Measurements from ENCODE around the gene DNM3.

DNM3 gene

DNA sequence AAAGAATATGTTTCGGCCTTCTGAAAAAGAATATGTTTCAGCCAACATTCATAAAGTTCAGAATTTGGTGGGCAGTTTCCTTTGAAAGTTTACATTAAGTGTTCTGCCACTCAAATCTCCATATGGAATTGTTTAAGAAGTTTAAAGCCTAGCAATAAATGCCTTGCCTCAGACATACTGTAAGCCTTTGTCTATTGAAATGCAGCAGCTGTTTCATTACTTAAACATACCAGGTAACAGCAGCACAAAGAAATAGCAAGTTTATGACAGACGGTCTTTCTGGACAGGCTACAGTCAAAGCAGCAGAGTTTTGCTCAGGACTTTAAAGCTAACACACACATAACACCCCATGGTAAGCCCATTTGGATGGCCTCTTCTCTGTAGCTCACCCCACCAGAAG is 540.6 kb downstream of the DNM3 start:
- no peak for DNase-seq (ENCODE audit: low read depth, low spot score)
- H3K4me3 ChIP-seq (ENCODE audit: low read length), result no peak overlapping the region

DNA sequence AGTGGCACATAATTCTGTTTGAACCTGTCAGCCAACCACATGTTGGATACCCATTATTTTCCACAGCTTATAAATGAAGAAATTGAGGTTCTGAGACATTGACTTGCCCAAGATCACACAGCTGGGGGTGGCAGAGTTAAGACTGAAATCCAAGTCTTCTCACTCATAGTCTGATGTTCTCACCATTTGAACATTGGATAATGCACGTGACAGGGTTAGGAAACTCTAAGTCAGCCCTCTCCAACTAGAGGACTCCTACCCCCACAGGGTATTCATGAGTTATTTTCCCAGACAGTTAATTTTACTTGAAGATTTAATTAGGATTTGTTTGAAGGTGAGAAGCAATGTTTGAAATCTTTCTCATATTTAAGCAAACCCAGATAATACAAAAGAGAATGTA is 541.1 kb downstream of the DNM3 start:
- H3K4me3 ChIP-seq (ENCODE audit: low read length), result no peak overlapping the region
- no peak for DNase-seq (ENCODE audit: low read depth, low spot score)

DNA sequence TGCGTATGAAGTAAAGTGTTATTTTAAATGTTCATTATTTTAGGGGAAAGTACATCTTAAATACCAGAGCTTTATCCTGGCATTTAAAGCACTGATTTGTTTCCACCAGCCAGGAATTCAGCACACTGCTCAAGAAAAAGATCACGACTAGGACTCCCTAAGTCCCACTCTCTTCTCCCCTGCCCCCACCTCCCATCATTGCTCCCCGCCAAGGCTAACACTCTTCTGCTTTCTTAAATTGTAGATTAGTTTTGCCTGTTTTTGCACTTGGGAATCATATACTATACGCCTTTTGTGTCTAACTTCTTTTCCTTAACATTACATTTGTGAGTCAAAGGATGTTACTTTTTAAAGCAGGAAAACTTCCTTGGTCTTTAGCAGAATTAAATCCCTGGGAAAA is 541.7 kb downstream of the DNM3 start:
- no peak overlapping the region for H3K4me3 ChIP-seq (ENCODE audit: low read length)
- no peak for DNase-seq (ENCODE audit: low read depth, low spot score)

DNA sequence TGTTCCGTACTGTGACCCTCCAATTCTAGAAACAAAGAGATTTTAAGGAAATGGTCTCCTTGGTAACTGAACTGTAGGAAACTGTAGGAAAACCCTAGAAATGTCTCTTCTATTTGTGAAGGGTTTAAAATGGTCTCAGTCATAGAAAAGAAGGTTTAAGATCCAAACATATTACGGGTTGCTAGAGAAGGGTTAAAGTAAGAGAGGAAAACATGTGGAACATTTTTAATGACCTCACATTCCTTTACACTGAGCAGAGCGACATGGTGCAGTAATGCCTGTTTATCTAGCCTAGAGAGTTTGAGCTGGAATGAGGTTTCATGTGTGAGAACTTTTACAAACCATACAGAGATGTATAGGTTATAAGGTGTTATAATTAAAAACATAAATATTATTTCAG is 542.2 kb downstream of the DNM3 start:
- H3K4me3 ChIP-seq (ENCODE audit: low read length), result no peak overlapping the region
- no peak for DNase-seq (ENCODE audit: low read depth, low spot score)

DNA sequence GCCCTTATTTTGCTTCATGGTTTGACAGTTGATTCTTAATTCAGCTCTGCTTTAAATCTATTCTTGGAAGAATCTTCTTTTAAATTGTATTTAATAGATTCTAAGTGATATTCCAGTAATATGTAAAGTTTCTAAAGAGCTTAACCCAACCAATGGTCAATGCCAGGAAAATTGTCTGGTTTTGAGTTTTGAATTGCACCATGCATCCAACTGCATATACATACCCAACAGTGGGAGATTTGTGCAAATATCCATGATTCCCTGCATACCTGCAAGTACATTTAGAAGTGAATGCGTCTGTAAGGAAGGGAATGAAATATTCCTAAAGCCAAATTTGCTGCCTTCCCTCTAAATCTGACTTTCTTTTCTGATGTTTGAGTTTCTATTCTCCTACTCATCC is 543.4 kb downstream of the DNM3 start:
- DNase-seq (ENCODE audit: low read depth, low spot score), result no peak
- no peak overlapping the region for H3K4me3 ChIP-seq (ENCODE audit: low read length)

DNA sequence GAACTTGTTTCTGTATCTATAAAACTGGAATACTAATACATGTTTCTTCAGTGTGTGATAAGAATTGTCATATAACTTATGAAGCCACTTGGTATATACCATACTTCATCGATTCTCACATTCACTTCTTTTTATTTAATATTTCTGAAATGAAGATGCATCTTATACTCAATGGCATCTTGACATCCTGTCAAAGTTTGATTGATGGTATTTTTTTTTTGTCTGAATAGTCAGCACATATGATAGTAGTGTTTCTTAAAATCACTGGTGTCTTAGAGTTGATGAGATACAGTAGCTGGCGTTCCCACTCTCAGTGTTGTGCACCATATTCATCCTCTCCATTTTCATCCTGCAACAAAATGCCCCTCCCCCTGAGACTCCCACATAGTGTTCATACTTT is 544.7 kb downstream of the DNM3 start:
- H3K4me3 ChIP-seq (ENCODE audit: low read length), result no peak overlapping the region
- DNase-seq (ENCODE audit: low read depth, low spot score), result no peak

DNA sequence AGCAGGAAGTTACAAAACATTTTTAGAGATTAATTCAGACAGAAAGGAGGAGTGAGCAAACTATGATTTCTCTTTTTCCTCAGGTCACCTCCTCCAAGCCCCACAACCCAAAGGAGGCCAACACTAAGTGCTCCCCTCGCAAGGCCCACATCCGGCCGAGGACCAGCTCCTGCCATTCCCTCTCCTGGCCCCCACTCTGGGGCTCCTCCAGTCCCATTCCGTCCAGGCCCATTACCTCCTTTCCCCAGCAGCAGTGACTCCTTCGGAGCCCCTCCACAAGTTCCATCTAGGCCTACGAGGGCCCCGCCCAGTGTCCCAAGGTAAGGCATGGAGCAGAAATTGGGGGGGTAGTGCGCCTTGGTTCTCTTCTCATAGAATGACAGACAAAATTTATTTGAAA is 547.2 kb downstream of the DNM3 start:
- no peak for DNase-seq (ENCODE audit: low read depth, low spot score)
- no peak overlapping the region for H3K4me3 ChIP-seq (ENCODE audit: low read length)

DNA sequence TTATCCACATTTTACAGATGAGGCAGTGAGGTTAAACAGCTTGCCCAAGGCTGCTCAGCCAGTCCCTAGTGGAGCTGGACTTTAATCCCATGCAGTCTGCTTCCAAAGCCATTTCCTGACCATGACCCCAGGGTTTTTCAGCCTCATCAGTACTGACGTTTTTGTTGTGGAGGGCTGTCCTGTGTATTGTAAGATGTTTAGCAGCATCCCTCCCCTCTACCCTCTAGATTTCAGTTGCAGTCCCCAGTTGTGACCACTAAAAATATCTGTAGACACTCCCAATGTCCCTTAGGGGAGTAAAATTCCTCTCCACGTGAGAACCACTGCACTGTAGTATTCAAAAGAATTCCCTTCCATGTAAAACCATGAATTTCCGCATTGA is 549.0 kb downstream of the DNM3 start:
- no peak for DNase-seq (ENCODE audit: low read depth, low spot score)

DNA sequence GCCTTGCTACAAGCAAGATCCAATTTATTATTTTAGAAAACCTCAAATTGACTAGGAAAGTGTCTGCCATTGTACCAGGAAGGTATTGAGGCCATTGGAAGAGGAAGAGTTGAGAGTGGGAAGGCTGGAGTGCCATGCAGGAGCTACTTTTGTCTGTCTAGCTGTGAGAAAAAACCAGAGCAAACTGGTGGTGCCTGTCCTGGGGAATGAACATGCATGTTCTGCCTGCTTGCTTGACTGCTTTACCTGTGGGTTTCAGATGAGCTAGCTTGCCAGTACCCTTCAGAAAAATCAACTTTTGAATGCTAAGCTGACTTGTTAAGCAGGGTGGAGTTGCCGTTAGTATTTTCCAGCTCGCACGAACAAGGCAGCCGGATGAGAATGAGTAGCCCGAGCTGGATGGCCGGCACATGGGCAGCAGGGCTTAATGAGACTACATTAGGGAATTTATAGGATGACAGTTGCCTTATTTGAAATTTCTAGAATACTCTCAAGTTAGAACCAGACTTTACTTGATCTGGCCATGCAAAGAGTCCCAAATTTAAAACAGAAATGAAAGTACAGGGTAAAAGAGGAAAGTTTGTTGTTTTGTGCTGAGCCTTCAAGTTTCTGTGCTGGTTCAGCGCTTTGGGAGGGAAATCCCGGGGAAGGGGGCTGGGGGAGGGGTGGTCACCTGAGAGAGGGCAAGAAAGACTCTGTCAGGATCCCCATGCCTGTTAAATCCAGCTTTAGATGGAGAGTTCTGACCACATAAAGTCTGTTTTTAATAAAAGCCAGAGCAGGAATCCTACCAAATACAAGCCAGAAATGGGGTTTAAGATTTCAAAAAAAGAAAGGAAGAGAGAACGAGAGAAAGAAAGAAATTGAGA is 549.6 kb downstream of the DNM3 start:
- DNase-seq (ENCODE audit: low read depth, low spot score), result no peak

More for the DNA sequence above, 549.0 kb downstream of the DNM3 start:
- H3K4me3 ChIP-seq (ENCODE audit: low read length), result no peak overlapping the region

DNA sequence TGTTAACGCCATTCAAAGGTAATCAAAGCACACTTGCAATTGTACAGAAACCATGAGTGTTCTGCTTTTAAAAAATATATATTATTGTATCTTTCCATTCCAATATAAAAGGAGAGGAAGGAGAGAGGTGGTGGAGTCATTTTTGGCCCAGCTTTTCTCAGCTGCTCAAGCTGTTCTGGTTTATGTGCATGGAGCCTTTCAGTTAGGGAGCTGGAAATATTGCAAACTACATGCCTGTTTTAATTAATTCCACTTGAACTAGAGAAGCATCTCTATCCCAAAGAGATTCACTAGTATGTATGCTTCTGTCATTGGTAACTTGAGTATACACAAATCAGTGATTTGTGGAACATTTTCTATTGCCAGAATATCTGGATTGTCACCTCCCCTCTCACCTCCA is 550.7 kb downstream of the DNM3 start:
- DNase-seq (ENCODE audit: low read depth, low spot score), result no peak
- H3K4me3 ChIP-seq (ENCODE audit: low read length), result no peak overlapping the region

More for the DNA sequence above, 549.6 kb downstream of the DNM3 start:
- no peak overlapping the region for H3K4me3 ChIP-seq (ENCODE audit: low read length)

DNA sequence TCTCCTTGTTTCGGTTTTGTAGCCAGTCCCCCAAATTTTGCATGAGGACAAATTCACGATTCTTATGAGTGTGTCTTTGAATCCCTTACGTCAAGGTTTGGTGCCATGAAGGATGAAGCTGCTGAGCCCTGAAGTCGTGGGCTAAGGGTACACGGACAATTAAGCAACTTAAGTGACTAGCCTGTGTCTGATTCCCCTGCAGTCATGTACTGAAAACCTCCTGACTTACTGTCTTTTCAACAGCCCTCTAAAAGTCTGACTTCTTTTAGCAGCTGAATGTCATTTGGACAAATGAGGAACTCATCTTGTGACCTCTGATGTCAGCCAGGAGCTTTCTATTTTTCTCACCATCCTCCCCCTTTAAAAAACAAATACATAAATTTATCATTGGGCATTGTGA is 552.1 kb downstream of the DNM3 start:
- no peak overlapping the region for H3K4me3 ChIP-seq (ENCODE audit: low read length)
- no peak for DNase-seq (ENCODE audit: low read depth, low spot score)

DNA sequence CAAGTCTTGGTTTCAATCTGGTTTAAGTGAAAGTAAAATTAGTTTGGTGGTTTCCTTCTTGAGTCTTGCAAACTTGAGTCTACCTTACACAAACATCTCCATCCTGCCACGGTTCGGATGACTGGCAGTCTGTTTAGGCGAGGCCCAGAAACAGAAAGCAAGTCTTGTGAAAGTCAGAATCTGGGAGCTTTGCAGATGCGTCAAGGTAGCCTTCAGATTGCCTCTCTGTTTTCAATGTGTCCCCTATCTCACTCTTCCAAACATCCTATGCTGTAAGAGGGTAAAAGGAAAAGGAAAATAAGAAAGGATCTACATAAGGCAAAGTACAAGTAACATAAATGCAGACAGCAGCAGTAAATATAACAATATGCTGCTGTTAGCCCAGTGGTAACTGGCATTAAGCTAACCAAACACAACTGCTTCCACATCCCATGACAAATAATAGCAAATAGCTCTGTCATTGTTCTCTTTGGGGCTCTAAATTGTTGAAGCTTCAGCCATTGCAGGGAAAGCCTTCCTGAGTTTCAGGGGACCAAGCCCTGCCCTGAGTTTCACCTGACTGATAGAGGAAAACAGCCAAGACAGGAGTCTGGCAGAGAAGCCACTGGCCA is 552.9 kb downstream of the DNM3 start:
- peak; percentile 23 for DNase-seq (ENCODE audit: low read depth, low spot score)

DNA sequence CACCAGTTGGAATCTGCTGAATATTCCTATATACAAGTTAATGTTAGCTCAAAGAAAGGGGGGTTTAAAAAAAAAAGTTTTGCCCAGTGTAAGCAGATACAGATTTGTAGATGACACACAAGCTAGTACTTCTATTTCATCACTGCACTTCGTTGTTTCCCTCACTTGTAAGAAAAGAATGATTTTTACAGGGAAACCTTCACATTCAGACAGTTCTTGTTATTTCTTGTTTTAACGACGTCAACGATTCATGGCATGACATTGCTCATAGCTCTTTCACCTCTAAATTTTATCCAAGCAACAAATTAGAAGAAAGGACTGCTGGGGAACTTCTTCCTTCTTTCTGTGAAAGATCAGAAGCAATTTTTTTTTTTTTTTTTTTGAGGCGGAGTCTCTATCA is 553.5 kb downstream of the DNM3 start:
- no peak overlapping the region for H3K4me3 ChIP-seq (ENCODE audit: low read length)
- no peak for DNase-seq (ENCODE audit: low read depth, low spot score)

More for the DNA sequence above, 552.9 kb downstream of the DNM3 start:
- H3K4me3 ChIP-seq (ENCODE audit: low read length), result no peak overlapping the region

DNA sequence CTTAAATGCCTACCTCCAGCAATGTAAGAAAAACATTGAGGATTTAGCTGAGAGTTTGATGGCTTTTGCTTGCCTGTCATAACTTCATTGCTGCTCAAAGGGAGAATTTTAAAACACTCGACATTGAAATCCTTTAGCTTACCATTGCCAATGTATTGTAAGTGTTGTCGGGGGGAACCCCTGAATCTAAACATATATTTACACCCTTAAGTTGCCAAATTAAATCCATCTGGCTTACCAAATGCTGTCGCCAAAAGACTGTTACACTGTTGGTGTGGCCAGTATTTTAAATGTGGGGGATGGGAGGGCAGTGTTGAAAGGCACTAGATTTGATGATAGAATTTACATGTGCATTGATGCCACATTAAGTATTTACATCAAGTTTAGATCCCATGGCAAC is 554.3 kb downstream of the DNM3 start:
- H3K4me3 ChIP-seq (ENCODE audit: low read length), result no peak overlapping the region
- DNase-seq (ENCODE audit: low read depth, low spot score), result no peak

DNA sequence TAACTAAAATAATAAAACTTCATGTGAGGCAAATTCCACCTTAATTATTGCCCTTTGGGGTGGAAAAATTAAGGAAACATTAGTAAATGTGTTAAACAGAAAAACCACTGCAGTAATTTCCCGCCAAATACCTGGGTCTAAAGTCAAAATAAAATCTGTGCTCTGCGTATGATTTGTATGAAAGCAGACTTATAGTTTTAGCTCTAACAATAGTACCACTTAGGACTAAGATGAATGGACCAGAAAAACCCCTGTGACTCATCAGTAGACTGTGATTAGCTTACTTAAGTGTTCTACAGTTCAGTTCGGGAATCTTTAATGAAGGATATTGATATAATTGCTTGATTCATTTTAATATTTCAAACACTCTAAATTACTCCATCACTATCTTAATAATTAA is 555.9 kb downstream of the DNM3 start:
- H3K4me3 ChIP-seq (ENCODE audit: low read length), result no peak overlapping the region
- no peak for DNase-seq (ENCODE audit: low read depth, low spot score)

DNA sequence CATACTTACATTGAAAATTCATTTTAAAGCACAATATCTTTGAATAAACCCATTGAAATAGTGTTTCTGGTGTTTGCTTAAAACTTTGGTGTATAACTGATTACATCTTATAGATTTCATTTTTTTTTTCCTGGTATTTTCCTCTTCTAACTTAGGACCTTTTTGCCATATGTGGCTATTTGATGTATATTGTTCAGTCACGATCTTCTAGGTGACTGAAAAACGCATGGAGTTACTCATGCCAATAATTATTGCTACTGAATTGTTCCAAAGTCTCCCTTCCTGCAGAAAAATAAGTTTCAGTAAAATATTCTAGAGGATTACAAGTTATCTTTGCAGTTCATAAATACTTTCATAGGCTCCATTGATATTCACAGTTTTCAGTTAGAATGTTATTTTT is 556.3 kb downstream of the DNM3 start:
- H3K4me3 ChIP-seq (ENCODE audit: low read length), result no peak overlapping the region

DNA sequence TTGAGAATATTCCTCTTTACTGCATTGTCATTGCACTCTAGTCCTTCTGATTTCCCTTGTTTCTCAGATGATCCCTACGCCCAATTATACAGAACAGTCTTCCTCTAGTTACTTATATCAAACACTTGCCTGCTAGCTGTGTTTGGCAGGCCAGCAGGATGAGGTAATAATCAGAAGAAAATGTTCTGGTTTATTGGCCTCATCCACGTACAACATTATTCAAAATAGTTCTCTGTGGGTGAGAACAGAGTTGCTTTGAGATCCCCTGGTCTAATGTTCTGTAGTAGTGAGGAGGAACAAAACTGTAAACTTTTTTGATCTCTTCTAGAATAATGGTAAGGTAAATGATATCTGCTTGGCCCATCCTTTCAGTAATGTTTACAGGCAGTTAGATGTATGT is 556.9 kb downstream of the DNM3 start:
- no peak overlapping the region for H3K4me3 ChIP-seq (ENCODE audit: low read length)

More for the DNA sequence above, 556.3 kb downstream of the DNM3 start:
- no peak for DNase-seq (ENCODE audit: low read depth, low spot score)

DNA sequence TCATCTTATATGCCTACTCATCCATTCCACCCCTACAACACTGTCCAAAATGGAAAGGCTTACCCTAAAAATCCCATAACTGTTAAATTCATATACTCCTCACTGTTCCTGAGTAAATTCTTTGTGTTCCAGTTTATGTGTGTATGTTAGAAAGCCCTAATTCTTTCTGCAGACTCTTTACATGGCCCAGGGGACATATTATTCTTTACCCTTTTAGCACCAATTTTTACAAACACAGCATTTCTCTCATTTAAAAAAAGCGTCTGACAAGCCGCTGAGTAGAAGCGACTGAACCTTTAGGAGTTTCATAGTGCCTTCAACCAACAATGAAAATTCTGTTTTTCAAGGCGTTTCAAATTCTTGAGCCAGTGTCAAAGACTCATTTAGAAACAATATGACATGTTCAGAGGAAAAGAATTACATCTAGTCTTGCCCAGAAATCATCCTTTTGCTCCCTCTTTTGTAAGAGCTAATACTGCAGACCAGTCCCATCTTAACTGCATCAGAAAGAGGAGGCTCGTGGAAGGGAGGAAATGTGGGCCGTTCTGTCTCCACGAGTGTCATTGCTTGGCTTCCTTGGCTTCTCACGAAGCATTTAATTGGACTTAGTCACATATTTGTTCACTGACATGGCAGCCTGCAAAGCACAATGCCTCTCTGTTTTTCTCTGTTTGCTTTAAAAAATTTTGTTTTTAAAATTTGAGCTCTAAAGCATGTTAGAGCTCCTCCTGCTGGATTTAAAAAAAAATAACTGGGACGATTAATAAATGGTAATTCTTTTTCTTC is 557.9 kb downstream of the DNM3 start:
- H3K4me3 ChIP-seq (ENCODE audit: low read length), result no peak overlapping the region
- DNase-seq (ENCODE audit: low read depth, low spot score), result no peak

More for the DNA sequence above, 556.9 kb downstream of the DNM3 start:
- DNase-seq (ENCODE audit: low read depth, low spot score), result no peak

DNA sequence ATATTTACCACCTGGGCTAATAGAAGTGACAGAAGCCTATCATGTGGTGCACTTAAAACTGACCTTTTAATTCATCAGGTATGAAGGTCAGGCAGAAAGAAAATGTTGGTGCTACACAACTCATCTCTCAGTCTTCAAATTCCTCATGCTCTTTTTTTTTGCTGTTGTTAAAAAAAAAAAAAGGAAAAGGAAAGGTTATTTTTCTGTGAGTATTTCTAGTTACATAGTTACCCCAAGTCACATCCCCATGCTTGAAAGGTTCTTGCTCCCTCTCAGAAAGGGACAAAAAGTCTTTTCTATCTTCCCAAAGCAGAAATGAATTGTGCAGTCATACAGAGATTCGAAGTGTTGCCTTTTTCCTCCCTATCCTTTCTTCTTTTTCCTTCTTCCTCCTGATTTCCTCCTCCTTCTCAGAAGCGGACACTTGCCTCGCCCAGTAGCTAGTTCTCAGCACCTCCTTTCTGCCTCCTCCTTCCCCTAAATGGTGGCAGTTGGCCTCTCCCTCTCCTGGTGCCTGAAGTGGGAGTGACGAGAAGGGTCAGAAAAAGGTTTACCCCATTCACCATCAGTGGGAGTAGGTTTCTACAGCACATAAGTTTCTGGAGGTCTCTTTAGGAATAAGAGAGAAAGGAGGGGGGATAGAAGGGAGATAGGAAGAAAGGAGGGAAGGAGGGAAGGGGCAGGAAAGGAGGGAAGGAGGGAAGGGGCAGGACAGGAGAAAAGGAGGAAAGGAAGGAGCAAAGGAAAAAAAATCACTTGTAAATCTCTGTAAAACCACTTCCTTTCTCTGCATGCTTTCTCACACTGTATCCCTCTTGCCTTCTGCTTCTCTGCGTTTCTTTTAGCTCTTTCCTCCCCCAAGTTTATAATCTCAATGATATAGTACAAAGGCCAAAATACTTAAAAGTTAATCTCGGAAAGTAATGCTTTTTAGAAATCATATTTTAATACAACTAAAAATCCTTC is 558.7 kb downstream of the DNM3 start:
- no peak for DNase-seq (ENCODE audit: low read depth, low spot score)
- H3K4me3 ChIP-seq (ENCODE audit: low read length), result no peak overlapping the region
